RPMI7951 (cell line): ENCODE measurements around the gene SEH1L. TPM values are rescaled to one million over a fixed set of nuclear protein-coding genes. Genes with fewer than 3 reads are reported as not detected.
A peak's percentile ranks its signal among the peaks of the same experiment; 100 is the strongest.
"Not testable (repeated sequence)": the region's sequence is repeated elsewhere in the genome, so short reads cannot be mapped to it uniquely, and the experiment has no call there.

ENCODE experiments used
- DNase-seq: peaks from one replicate; pipeline ENCODE4 v3.0.0-alpha.2; 2012; ENCODE audit warnings: low read depth
- total RNA-seq: library from RNA; depleted of rRNA; stranded (reverse); fragments of >200 nt; shearing (Covaris generic); gene quantifications from 2 replicates; pipeline ENCODE4 v1.2.3, GENCODE V29; 2014

The SEH1L gene
- total RNA-seq, 1 experiment from 2014 or later: 22.0 TPM

- DNase-seq: no peak
These were observed 48.2 kb downstream of the SEH1L start for GRCh38 chr18:12995952-12996477.

DNA sequence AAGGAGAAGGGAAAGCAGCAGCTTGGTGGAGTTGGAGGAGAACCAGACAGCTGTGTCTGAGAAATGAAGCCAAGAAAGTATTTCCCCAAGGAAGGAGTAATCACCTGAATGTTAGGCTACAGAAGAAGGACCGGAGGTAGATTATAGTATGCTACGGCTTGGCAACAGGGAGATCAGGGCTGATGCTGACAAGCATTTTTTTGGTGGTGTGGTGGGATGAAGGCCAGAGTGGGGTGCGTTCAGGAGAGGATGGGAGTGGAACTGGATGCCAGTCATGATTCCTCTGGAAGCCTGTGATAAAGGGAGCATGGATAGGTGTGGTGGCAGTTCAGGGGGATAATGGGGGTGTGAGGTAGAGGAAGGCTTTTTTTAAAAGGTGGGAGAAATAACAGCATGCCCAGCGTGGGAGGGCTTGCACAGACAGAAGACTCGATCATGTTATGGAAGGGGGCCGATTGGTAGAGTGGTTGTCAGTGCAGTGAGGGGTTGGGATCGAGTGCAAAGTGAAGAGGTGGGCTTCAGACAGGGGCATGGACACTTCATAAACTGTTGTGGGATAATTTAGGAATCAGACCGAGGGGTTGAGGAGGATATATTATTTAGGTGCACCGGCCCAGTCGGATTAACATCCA, 49.0 kb downstream of the SEH1L start:
- DNase-seq: no peak

- not testable (repeated sequence) for DNase-seq
These were observed 49.5 kb downstream of the SEH1L start for GRCh38 chr18:12997330-12997729.

DNA sequence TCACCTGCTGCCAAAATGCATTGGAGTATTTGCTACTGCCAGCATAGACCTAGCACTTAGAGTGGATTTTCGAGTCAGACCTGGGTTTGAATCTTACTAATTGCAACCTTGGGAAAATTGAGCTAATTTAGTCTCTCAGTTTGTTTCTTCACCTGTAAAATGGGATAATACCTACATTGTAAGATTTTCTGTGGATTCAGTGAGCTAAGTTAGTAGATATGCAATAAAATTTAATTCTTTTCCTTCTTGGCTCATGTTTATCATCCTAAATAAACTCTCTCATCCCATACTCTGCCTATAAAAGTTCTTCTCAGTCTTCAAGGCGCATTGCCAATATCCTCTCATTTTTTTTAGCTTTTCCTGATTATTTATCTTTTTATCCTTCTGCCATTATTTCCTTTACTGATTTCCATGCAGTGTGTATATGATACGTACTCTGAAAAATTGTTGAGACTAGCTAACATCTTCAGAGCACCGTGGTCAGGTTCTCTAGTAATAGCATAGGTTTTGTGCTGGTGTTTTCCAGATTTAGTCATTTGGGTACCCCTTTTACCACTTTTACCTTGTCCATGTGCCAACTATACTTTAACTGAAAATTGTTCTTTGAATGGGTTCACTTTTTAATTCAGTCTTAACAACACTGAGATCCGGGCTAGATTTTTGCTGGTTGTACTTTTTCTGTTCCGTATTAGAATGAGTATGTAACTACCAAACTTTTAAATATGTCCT, 50.7 kb downstream of the SEH1L start:
- DNase-seq: no peak

- DNase-seq: peak; percentile 59
These were observed 55.7 kb downstream of the SEH1L start for GRCh38 chr18:13003466-13003896.

DNA sequence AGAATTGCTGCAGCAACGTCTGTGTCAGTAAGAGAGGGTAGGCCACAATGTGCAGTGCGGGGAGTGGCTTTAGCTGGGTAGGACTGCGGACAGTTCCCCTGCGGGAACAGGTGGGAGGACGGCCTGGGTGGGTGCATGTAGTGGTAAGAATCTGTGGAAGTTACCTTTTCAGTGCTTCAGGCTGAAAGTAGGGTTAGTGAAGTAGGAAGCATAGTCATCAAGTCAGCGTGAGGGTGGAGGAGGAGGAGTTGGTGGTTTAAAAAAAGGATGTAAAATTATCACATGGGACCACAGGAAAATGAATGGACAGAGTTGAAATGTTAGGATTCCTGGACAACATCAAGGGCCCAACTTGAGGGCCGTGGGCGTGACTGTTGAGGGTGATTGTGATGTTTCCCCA, 56.6 kb downstream of the SEH1L start:
- no peak for DNase-seq

DNA sequence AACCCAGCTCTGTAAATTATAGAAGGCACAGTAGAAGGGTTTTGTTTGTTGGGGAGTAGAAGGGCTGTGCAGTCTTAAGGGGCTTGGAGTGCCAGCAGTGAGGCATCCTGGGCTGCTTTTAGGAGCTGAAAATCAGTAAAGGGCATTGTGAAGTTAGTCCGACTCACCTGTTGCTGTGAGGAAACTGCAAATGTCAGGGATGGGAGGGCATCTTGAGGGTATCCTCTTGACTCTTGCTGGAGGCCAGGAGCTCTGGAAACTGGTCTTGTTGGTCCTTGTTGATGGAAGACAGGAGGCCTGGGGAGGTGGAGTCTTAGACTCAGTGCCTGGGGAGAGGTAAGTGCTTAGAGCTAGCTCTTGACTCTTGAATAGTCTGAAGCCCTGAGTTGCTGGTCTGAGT, 57.5 kb downstream of the SEH1L start:
- no peak for DNase-seq

- no peak for DNase-seq
These were observed 58.9 kb downstream of the SEH1L start for GRCh38 chr18:13006531-13007247.

DNA sequence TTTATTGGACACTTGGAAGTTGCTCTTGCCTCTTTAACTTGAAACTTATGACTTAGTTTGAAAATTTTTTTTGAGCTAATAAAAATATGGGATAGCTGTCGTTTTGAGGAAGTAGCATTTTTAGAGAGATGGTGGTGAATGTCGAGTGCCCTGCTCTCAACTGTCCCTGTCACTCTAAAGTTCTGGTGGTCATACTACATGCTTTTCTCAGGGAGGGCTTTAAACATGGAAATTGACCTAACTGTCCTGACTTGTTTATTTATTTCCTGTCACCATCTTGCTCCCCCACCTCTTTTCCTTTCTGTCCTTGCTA, 59.4 kb downstream of the SEH1L start:
- DNase-seq: no peak

DNA sequence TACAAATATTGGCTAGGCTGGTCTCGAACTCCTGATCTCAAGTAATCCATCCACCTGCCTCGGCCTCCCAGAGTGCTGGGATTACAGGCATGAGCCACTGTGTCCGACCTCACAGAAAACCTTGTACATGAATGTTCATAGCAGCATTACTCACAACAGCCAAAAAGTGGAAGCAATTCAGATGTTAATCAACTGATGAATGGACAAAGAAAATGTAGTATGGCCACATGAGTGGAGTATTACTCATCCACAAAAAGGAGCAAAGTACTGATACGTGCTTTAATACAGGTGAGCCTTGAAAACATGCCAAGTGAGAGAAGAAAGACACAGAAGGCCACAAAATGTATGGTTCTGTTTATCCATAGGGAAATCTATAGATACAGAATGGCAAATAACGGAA, 63.9 kb downstream of the SEH1L start:
- DNase-seq: no peak

DNA sequence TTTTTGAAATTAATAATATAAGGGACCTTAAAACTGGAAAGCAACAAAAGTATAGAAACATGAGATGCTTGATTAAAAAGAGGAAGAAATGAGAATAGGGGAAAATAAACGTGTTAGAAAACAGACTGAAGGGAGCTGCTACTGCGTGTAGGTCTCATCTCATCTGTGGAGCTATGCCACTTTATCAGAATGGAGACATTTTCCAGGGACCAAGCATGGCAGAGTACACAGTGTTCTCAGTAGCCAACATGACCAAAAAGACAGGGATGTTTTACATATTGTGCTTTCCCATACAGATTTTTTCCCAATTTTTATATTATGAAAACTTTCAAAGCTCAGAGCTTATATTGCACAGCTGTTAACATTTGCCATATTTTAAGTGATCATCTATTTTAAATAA, 66.4 kb downstream of the SEH1L start:
- DNase-seq: no peak

- DNase-seq: no peak
These were observed 67.0 kb downstream of the SEH1L start for GRCh38 chr18:13014818-13015217.

DNA sequence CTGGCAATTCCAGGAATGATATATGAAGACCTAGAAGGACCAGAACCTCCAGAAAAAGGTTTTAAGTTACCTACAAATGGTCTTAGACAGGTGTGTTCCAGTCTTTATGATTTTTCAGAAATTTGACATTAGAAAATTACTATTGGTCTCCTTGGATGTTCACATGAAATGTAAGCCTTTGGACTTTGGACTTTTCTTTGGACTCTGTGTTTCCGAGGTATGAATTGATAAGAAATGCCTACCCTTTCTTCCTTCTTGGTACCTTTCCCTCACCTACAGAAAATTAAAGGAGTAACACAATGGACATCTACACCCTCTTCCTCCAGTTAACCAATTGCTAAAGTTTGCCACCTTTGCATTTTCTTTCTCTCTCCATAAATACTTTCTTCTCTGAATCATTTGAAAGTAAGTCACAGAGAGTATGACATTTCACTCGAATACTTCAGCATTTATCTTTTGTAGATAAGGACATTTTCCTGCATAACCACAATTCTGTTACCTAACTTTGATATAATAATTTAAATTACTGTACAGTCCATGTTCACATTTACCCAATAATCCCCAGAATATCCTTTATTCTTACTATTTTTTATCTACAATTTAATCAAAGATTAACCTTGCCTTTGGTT, 69.5 kb downstream of the SEH1L start:
- DNase-seq: no peak

DNA sequence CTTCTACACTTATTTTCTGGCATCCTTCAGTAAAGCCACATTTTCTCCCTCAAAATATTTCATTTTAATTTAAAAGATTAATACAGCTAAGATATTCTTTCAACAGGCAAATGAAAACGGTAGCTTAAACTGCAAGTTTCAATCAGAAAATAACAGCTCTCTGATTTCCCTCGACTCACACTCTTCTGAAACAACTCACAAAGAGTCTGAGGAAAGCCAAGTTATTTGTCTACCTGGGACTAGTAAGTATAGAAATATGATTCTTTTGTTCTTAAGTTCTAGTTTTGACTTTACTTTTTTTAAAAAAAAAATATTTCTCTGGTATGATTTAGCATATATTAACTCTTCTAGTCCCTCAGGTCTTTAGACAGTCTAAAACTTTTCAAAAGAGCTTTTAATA, 70.6 kb downstream of the SEH1L start:
- no peak for DNase-seq

- DNase-seq: no peak
These were observed 71.5 kb downstream of the SEH1L start for GRCh38 chr18:13019301-13019700.

GRCh38 chr18:13022644-13023043, 74.8 kb downstream of the SEH1L start:
- DNase-seq: no peak

DNA sequence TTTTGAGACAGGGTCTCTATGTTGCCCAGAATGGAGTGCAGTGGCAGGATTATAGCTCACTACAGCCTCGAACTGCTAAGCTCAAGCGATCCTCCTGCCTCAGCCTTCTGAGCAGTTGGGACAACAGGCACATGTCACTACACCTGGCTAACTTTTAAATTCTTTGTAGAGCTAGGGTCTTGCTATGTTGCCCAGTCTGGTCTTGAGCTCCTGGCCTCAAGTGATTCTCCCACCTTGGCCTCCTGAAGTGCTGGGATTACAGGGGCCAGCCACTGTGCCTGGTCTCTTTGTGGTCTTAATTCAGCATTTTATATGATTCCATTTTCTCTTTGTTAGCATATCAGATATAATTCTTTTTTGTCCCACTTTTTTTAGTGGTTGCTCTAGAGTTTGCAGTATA, 77.4 kb downstream of the SEH1L start:
- no peak for DNase-seq

GRCh38 chr18:13026583-13027270, 78.9 kb downstream of the SEH1L start:
- peak; percentile 3 for DNase-seq

DNA sequence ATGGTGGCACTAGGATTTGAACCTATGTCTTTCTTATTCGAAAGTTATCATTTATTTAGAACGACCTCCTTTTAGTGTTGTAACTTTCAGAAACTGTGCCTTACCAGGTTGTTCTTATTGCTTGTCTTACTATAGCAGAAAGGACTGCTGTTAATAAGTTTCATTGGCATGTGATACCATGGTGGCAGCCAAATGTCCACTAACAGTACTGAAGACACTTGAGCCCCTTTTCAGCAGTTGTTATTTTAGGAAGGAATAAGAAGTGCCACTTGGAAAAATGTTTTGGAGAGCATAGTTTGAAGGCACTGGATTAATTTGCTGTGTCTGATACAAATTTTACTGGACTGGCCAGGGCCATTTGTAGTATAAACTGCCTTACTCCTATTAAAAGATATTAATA, 81.1 kb downstream of the SEH1L start:
- DNase-seq: no peak

DNA sequence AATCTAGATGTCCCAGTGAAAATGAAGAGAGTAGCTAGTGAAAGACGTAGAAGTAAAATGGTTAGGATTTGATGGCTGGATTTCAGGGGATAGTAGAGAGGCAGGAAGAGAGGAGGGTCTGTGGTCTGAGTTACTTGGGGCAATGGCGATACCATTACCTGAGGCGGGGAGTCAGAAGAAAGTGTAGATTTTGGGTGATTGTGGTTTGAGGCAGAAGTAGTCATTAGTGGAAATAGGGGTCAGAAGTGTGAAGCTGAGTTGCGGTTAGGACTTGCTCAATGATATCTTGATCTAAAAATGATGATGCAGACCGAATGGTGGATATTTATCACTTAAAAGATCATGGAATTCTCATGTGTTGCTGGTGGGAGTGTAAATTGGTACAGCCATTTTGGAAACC, 84.4 kb downstream of the SEH1L start:
- DNase-seq: no peak

DNA sequence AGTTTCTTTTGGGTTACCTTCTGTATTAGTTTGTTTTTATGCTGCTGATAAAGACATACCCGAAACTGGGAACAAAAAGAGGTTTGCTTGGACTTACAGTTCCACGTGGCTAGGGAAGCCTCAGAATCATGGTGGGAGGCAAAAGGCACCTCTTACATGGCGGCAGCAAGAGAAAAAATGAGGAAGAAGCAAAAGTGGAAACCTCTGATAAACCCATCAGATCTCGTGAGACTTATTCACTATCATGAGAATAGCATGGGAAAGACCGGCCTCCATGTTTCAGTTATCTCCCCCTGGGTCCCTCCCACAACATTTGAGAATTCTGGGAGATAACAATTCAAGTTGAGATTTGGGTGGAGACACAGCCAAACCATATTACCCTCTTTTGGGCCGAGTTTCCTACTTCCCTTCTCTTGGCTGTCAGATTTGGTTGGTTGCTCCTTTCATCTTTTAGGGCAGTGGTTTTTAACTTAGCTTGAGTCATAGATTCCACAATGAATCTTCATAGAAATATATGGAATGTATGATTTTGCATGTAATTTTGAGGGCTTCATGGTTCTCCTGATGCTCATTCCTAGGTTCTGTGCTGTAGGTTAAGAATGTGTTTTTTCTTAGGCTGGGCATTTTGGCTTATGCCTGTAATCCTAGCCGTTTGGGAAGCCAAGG, 87.6 kb downstream of the SEH1L start:
- DNase-seq: peak; percentile 1
